NCI-H2029 treated with DMSO at 0.1 percent for 48 hours (cell line): Measurements from ENCODE around the gene BCL2L15.
"Not testable (repeated sequence)": the region's sequence is repeated elsewhere in the genome, so short reads cannot be mapped to it uniquely, and the experiment has no call there.

Experiments
- DNase-seq: peaks from one replicate; lab custom pipeline; 2025; lab: John Stamatoyannopoulos, UW

Gene BCL2L15

DNA sequence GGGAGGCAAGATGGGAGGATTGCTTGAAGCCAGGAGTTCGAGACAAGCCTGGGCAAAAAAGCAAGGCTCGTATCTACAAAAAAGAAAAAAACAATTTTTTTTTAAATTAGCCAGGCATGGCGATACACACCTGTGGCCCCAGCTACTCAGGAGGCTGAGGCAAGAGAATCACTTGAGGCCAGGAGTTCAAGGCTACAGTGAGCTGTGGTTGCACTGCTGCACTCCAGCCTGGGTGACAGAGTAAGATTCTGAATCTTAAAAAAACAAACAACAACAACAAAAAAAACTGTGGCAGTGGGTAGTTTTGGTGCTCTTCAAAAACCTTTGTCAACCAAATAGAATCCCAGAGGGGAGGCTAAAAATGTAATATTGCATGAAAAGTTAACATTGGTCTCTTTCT lies 16.6 kb downstream of the BCL2L15 start:
- no peak for DNase-seq

DNA sequence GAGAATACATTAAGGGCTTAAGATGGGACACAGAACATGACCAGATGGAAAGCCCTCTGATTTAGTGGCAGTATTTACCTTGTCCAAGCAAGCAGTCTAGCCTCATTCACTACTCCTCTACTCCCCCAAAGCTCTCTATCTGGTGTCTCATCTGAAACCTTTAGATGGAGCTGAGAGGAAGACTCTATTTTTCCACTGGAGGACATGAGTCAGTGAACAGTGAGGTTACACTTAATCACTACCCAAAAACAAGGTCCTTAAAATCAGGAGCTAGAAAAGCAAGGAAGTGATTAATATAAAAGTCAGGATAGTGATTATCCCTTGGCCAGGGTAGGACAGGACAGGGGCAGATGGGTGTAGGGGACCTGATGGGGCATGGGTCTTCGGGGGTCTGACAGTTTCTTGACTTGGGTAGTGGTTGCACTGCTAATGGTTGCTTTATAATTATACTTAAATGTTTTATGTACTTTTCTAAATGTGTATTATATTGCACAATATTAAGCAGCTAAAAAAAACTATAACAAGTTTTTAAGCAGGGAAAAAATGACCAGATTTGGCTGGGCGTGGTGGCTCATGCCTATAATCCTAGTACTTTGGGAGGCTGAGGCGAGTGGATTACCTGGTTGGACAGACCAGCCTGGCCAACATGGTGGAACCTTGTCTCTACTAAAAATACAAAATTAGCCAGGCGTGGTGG lies 18.8 kb downstream of the BCL2L15 start:
- no peak for DNase-seq

DNA sequence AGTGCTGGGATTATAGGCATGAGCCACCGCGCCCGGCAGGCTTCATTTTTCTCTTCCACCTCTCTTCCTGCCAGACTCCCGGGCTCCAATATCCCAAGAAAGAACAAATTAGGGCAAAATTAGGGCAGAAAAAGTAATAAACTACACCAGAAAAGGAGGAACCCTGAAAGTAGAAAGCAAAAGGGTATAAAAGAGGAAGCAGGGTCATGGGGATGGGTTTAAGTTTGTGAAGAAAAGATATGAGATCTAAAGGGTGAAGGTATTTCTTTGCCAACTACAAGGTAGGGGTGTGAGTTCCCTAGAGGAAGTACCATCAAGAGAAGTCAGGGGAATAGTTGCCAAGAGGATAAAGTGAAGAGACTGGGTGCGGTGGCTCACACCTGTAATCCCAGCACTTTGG lies 25.7 kb downstream of the BCL2L15 start:
- DNase-seq, result no peak

DNA sequence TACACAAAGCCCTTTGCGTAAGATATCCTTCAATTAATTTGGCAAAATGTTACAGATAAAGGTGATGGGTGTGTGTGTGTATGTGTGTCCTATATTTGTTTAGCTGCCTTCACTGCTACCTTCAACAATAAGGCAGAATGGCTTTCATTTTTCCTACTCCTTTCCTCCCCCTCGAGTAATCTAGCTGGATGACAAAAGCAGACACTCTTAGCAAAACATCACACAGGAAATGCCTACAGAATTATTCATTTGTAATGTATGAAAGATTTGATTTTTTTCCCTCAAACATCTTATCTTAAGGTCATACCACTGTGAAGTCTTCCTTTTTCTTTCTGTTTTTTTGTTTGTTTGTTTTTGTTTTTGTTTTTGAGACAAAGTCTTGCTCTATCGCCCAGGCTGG lies 26.5 kb downstream of the BCL2L15 start:
- no peak for DNase-seq

DNA sequence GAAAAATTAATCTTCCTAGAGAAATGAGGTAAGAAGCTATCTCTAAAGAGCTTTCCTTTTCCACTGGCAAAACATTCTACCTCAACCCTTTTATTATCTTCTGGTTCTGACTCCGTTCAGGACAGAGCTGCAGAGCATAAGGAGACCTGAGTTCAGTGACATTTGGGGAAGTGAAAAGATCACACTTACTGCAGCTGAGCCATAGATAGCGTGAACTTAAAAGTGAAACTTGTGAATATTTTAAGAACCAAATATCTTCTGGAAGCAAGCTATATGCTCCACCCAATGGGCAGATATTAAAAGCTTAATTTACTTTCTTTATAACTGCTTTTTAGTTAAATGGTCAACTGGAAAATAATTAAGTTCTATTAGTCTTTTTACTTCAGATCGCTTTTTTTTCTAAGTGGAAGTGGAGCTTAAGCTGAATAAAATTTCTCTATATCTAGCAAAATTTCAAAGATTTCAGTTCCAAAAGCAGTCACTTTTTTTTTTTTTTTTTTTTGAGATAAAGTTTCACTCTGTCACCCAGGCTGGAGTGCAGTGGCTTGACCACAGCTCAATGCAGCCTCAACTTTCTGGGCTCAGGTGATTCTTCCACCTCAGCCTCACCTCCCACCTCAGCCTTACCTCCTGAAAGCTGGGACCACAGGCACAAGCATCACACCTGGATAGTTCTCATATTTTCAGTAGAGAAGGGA lies 27.8 kb downstream of the BCL2L15 start:
- no peak for DNase-seq

DNA sequence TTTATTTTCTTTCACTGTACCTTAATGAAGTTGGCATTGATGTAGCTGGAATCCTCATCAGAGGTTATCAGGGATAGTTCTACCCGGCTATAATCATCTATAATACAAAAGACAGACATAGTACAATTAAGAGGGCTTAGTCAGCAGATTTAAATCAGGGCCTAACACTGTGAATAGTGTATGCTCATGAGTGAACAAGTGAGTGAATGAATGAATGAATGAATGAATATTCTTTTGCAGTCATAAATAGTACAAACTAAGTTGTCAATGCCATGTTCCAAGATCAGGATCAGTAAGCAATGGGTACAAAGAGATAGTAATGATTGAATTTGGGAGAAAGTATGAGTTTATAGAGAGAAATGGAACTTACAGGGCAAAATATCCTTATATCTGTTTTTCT lies 28.4 kb downstream of the BCL2L15 start:
- DNase-seq, result no peak

DNA sequence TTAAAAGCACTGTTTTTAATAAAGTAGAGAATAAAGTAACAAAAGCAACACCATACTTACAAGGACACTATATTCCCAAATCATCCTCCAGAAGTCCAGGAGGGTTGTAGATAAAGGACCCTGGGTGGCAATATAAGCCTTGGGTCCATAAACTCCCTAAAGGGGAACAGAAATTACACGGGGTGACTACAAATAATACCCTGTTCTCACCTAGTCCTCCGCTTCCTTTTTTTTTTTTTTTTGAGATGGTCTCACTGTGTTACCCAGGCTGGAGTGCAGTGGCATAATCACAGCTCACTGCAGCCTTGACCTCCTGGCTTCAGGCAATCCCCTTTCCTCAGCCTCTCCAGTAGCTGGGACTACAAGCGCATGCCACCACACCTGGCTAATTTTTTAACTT lies 29.0 kb downstream of the BCL2L15 start:
- DNase-seq, result no peak

DNA sequence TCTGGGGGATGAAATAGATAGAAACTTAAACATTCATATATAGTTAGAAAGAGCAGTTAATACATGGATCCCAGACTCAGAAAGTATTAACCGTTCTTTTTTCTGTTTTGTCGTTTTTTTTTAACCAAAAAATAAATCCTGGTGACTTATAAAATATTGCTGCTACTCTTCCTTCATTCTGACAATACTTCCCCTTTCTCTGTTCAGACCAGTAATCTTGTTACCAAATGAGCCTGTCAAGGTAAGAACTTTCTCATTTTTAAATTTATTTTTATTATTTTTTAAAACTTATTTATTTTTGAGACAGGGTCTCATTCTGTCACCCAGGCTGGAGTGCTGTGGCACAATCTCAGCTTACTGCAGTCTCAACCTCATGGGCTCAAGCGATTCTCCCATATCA lies 29.6 kb downstream of the BCL2L15 start:
- no peak for DNase-seq

DNA sequence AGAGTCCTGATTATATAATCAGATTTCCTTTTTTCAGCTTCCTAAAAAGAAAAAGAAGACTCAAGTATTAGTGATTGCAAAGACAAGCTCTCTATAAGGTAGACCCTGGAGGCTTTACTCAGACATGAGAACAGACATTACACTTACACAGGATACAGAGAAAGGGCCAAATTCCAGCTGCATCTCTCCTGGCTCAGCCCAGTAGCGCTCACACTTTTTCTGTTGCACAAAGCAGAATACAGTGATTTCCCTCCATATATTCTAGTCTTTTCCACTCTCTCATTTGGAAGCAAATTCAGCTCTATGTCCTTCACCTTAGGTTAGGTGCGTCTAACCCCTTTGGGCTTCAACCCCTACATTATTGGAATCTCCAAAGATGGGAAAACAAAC lies 31.0 kb downstream of the BCL2L15 start:
- no peak for DNase-seq

DNA sequence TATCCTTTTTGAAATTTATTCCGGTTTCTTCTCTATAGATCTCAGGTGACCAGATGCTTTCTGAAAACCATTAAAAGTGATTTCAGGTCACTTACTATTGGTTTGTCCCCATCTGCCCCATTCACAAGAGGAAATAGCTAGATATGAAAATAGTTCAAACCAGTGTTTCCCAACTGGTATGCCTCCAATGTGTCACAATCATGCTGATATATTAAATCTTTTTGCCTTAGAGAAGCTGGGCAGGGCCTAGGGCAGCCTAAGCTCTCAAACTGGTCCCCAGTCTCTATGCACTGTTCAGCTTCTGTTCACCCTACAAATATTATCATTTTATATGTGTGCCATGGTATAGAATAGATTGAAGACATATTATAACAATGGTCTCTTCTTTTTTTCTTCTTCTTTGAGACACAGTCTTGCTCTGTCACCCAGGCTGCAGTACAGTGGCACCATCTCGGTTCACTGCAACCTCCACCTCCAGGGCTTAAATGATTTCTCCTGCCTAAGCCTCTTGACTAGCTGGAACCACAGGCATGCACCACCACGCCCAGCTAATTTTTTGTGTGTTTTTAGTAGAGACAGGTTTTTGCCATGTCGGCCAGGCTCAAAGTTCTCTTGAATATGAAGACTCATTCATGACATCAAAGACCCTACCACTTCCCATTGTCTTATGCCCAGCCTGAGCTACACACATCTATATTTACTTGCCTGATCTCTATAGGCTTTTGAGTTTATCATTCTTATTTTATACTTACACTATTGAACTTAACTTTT lies 31.6 kb downstream of the BCL2L15 start:
- DNase-seq, result no peak

DNA sequence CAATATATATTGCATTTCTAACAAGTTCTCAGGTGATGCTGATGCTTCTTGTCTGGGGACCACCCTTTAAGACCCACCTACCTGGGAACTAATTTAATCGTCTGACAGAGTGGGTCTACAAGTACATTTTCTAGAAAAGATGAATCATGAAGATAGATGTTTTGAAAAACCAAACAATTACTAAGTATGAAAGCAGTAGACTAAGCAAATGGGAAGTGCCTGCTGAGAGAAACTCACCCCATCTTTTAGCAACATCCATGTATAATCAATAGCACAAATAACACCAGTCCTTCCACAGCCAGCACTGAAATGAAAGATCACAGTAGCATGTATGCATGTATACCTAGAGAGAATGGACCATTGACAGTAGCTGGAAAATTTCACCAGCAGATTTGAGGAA lies 33.1 kb downstream of the BCL2L15 start:
- DNase-seq, result no peak

DNA sequence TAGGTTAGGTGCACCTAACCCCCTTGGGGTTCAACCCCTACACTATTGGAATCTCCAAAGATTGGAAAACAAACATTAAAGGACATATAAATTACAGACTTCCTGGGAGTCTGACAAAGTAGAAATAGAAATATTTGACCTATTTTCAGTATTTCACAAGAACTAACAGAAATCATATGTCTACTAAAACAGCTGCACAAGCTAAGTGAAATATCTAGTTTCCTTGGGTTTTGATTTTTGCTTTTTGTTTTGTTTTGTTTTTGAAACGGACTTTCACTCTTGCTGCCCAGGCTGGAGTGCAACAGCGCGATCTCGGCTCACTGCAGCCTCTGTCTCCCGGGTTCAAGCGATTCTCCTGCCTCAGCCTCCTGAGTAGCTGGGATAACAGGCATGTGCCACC lies 34.7 kb downstream of the BCL2L15 start:
- DNase-seq, result not testable (repeated sequence)

DNA sequence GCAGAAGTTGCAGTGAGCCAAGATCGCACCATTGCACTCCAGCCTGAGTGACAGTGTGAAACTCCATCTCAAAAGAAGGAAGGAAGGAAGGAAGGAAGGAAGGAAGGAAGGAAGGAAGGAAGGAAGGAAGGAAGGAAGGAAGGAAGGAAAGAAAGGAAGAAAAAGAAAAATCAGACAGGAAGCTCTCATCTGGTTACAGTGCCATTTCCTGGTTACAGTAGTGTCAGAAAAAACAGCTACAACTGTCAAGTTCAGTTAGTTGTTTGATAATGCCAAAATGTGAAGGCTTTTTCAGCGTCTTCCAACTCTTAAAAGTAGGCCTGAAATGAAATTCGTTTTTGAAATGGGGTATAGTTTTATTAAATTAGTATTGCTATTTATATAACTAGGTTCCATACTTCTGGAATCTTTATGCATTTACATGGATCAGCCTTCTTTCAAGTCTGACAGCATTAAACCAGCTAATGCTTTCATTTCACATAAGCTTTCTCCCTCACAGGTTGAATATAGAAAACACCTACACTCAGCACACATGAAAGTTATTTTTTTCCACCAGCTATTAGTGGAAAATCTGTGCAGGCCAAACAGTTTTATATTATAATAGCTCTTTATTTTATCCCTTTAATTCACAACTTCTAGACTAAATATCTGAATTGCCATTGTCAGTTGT lies 37.1 kb downstream of the BCL2L15 start:
- no peak for DNase-seq

DNA sequence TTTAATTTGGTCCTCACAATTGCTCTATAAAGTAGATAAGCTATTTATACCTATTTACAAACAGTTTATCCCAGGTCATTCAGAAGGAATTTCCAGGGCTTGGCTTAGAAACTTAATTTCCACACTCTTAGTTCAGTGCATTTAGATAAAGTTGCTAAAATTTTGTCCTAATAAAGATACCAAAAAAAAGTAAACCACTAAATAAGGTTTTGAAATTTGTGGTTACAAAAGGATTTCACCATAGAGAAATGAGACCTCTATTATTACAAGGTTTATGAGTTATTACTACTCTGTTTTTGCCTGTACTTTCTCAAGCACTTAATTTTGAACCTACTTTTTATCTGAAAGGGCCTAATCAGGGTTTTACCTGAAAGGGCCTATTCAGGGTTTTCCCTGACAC lies 38.3 kb downstream of the BCL2L15 start:
- DNase-seq, result no peak

DNA sequence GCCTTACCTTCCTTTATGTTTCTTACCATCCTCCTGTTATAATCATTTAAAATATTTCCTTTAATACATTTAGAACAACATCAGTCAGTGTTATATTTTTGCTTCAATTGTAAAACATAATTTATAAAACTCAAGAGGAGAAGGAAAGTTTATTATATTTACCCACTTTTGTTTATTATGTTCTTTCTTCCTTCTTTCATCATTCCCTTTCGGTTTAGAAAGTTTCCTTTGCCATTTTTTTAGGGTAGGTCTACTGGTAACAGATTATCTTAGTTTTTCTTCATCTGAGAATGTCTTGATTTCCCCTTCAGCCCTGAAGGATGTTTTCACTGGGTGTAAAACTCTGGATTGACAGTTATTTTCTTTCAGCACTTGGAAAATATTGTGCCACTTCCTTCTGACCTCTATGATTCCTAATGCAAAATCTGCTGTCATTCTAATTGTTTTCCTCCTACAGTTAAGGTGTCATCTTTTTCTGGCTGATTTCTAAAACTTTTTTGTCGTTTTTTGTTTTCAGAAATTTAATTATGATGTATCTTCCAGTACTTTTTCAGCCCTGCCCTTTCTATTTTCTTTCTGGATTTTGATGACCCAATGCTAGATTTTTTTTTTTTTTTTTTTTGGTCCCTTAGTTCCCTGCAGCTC lies 40.9 kb downstream of the BCL2L15 start:
- DNase-seq, result no peak

DNA sequence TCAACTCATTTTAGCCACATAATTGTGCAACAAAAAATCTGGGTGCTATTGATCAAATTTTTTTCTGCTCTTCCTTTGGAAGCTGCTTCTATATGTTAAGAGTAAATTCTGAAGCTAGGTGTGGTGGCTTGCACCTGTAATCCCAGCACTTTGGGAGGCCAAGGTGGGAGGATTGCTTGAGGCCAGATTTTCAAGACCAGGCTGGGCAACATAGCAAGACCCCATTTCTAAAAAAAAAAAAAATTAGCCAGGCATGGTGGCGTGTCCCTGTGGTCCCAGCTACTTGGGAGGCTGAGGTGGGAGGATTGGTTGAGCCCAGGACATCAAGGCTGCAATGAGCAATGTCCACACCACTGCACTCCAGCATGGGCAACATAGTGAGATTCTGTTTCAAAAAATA lies 50.8 kb downstream of the BCL2L15 start:
- no peak for DNase-seq

DNA sequence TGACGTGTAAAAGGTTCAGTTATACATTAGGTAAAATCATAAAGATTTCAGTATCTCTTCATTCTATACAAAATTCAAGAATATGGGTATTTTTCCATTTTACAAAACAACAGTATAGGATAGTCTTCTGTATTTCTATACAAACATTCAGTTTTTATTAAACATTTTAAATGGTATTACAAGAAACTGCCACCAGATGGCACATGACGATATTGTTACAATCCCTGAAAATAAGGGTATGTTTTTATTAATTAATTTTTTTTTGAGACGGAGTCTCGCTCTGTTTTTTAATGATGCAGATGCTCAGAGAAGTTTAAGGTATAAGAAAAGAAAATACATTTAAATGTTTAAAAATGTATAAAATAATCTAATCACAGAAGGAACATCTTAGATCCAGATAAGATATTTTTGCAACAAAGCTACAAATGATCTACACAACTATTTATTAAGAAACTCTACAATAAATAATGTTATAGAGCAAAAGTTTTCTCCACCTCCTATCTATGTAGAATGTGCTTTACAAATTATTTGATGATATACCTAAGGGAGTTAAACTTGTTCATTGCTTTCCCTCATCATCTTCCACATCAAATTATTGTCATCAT lies 51.6 kb downstream of the BCL2L15 start:
- DNase-seq, result no peak

DNA sequence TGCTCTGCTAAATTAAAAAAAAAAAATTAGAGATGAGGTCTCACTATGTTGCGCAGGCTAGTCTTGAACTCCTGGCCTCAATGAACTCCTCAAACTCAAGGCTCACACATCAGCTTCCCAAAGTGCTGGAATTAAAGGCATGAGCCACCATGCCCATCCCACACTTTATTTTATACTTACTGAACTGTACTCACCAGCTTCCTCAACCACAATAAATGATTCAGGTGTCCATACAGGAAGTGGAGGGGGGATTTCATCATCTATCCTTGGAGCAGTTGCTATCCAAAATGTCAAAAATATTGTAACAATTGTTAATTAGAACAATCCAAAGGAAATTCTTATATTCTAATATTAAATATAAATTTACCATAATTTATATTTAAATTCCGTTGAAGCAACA lies 52.7 kb downstream of the BCL2L15 start:
- no peak for DNase-seq
